Epithelial cell of proximal tubule (primary cell): ENCODE measurements around the gene DDX19B. TPM values are rescaled to one million over a fixed set of nuclear protein-coding genes. Genes with fewer than 3 reads are reported as not detected.

ENCODE experiments used
- DNase-seq: peaks from one replicate; pipeline ENCODE4 v3.0.0-alpha.2; 2011; ENCODE audit warnings: low read depth
- H3K4me3 ChIP-seq: 2 replicates; pipeline ENCODE4 v1.5.1; 2011; ENCODE audit warnings: low read depth, mild to moderate bottlenecking, low read length
- total RNA-seq: library from RNA; depleted of rRNA; stranded (reverse); fragments of >200 nt; gene quantifications from 2 replicates; pipeline ENCODE4 v1.2.3, GENCODE V29; 2015
- TF ChIP-seq, protein P1 (sequence below): conservative IDR thresholded peaks from 2 replicates; pipeline ENCODE4 v1.5.1; 2012; ENCODE audit warnings: low read depth, mild to moderate bottlenecking, low read length

Gene DDX19B
- total RNA-seq, 1 donor from 2014 or later: 20.9 TPM

DNA sequence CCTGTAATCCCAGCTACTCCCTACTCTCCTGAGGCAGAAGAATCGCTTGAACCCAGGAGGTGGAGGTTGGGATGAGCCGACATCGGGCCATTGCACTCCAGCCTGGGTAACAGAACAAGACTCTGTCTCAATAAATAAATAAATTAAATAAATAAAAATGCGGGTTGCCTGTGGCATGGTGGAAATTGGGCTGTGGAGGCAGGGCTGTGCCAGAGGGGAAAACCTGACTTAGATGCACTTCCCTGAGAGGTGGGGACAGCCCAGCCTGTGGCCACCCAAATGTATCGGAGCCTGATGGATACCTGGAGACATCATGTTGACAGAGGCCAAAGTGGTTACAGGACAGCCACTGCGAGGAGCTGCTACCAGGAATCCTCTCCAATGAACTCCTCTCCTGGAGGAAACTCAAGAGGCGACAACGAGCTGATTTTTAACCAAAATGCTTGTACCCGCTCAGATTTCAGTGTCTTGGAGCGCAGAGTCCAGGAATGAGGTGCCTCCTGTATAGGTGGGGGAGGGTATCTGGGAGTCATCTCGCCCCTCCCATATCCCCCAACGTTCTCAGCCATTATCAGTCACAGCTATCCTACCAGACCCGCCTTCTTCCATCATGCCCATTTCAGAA lies 80.0 kb downstream of the DDX19B start:
- TF ChIP-seq, protein P1, sequence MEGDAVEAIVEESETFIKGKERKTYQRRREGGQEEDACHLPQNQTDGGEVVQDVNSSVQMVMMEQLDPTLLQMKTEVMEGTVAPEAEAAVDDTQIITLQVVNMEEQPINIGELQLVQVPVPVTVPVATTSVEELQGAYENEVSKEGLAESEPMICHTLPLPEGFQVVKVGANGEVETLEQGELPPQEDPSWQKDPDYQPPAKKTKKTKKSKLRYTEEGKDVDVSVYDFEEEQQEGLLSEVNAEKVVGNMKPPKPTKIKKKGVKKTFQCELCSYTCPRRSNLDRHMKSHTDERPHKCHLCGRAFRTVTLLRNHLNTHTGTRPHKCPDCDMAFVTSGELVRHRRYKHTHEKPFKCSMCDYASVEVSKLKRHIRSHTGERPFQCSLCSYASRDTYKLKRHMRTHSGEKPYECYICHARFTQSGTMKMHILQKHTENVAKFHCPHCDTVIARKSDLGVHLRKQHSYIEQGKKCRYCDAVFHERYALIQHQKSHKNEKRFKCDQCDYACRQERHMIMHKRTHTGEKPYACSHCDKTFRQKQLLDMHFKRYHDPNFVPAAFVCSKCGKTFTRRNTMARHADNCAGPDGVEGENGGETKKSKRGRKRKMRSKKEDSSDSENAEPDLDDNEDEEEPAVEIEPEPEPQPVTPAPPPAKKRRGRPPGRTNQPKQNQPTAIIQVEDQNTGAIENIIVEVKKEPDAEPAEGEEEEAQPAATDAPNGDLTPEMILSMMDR: no peak
- H3K4me3 ChIP-seq: no peak overlapping the region
- DNase-seq: no peak

DNA sequence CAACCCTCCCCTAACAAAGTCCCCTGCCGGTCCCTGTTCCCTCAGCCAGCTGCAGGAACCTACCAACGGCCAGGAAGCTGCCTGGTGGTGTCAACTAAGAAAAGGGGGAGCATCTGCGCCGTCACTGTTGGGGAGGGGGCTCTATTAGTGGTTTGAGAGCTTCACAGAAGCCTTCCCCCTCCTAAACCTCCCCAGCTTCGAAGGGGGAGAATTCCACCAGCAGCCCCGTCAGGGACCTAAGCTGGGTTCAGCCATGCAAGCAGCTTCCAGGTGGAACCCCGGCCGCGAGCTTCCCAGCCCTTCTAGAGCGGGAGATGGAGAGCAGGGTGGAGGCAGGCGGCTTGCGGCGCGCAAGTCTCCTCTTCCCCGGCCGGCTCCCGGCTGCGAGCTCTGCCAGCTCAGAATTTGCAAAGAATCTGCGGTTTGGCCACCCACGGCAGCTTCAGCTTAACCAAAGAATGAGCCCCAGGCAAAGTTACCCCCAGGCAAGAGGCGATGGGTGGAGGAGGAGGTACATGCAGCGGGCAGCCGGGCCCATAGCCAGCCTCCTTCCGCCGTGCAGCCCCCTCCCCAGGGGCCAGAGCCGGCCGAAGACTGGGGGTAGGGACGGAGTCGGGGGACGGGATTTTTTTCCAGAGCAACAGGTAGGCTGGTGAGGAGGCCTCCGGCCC lies 81.4 kb downstream of the DDX19B start:
- no peak for DNase-seq
- TF ChIP-seq, protein P1: no peak

DNA sequence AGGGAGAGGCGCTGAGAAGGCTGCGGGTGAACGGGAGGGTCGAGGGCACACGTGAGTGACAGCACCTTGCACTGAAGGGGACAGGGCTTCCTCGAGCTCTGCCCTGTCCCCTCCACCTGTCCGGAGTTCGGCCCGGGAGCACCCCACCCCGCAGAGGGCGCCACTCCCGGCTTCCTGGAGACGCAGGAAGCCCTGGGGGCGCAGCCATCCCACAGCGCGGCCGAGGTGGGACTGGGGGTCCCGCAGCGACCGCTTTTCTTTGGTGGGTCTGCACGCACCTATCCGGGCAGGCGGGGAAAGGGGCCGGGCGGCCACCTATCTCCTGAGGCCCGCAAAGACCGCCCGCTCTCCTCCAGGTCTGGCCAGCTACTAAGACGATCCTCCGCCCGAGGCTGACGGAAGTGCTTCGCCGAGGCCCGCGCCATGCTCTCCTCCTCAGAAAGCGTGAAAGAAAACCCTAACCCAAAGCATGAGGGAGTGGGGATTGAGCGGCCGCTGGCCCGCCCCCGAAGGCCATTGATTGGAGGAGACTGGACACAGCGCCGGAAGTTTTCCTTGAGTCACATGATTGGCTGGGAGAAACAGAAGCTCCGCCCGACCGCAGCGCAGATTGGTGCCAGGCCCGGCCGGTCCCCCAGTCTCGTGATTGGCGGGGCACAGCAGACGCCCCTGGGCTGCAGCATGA lies 82.1 kb downstream of the DDX19B start:
- H3K4me3 ChIP-seq: peak overlapping the region; percentile 86
- TF ChIP-seq, protein P1: peak; percentile 37
- peak; percentile 71 for DNase-seq

More for the DNA sequence above, 81.4 kb downstream of the DDX19B start:
- peak overlapping the region; percentile 86 for H3K4me3 ChIP-seq

DNA sequence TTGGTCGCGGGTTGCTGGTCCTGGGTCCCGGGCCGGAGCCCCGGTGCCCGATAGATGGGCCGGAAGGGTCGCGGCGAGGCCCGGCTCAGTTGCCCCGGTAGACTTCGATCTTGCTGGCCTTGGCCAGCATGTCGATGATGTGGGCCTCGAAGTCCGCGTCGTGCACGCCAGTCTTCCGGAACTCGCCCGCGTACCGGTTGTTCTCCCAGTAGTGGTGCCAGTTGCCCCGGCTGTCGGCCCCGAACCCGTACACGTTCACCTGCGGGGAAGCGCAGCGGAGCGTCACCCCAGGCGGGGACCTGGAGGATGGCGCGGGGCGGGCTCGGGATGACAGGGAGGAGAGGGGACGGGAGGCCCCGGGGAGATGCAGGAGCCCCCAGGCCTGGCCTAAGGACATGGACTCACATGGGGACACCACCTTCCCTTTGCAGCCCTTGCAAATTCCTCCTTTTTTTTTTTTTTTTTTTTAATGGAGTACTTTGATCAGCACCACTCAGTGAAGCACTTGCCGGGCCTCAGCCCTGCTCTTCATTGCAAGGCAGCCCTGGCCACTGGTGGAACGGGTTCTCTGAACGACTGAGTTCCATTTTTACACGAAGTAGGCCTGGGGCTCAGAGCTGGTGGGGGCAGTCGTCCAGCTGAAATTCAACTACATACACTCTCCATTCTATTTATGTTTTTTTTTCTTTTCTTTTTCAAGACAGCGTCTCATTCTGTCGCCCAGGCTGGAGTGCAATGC lies 82.8 kb downstream of the DDX19B start:
- TF ChIP-seq, protein P1: no peak
- peak overlapping the region; percentile 86 for H3K4me3 ChIP-seq
- no peak for DNase-seq

DNA sequence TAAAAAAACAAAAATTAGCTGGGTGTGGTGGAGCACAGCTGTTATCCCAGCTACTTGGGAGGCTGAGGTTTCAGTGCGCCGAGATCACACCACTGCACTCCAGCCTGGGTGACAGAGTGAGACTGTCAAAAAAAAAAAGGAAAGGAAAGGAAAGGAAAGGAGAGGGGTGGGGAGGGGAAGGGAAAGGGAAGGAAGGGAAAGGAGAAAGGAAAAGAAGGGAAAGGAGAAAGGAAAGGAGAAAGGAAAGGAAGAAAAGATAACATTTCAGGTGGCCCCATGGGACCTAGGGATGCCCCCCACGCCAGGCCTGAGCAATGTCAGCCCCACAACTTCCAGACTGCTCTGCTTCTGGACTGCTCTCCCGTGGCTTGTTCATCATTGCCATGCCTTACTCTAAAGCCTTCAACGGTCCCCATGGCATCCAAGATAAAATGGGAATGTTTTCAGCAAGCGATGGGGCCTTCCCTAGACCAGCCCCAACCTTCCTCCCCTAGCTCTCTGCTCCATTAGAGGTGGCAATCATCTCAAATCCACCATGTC lies 84.5 kb downstream of the DDX19B start:
- no peak overlapping the region for H3K4me3 ChIP-seq
- no peak for DNase-seq
- TF ChIP-seq, protein P1: no peak

Other genes starting within 250 kb of the DDX19B start
- 6.8 and 9.5 TPM in 2 replicates for gene PDPR, start 184.9 kb upstream of the DDX19B start, total RNA-seq
- 1.2 and 2.5 TPM in 2 replicates for gene CLEC18C, start 125.4 kb upstream of the DDX19B start, total RNA-seq
- gene EXOSC6, start 47.2 kb upstream of the DDX19B start, total RNA-seq: 28.9 and 29.3 TPM in 2 replicates
- gene AARS1, start 9.7 kb upstream of the DDX19B start, total RNA-seq: 56.0 and 125 TPM in 2 replicates
- 31.8 and 45.1 TPM in 2 replicates for gene DDX19A, start 47.7 kb downstream of the DDX19B start, total RNA-seq
- gene ST3GAL2, start 139.9 kb downstream of the DDX19B start, total RNA-seq: 23.3 and 28.6 TPM in 2 replicates
- gene FCSK, start 155.4 kb downstream of the DDX19B start, total RNA-seq: 13.3 and 21.8 TPM in 2 replicates
- gene COG4, start 224.4 kb downstream of the DDX19B start, total RNA-seq: 49.5 and 57.6 TPM in 2 replicates
- gene SF3B3, start 224.6 kb downstream of the DDX19B start, total RNA-seq: 65.9 and 168 TPM in 2 replicates